T-helper 1 cell treated with Interleukin-12 subunit alpha and Interleukin-12 subunit beta and Interleukin-4 antibody, amounts not matched to agents 30 μg/mL and 1 μg/mL, for 36 hours (primary cell): ENCODE measurements around the gene ADAM33.

ENCODE experiments used
- H3K27ac Mint-ChIP-seq: one replicate; pipeline ENCODE4 v1.8.0; 2021; ENCODE audit warnings: mild to moderate bottlenecking, mixed read lengths
- H3K27me3 Mint-ChIP-seq: one replicate; pipeline ENCODE4 v1.8.0; 2021; ENCODE audit warnings: low read depth, mixed read lengths
- H3K36me3 Mint-ChIP-seq: one replicate; pipeline ENCODE4 v1.8.0; 2021; ENCODE audit warnings: low read depth, mixed read lengths
- H3K4me1 Mint-ChIP-seq: one replicate; pipeline ENCODE4 v1.8.0; 2021; ENCODE audit warnings: low read depth, mixed read lengths
- H3K4me3 Mint-ChIP-seq: one replicate; pipeline ENCODE4 v1.8.0; 2021; ENCODE audit warnings: mild to moderate bottlenecking, moderate library complexity, mixed read lengths
- H3K9me3 Mint-ChIP-seq: one replicate; pipeline ENCODE4 v1.8.0; 2021; ENCODE audit warnings: mixed read lengths

ADAM33 gene

GRCh38 chr20:3701061-3701998, 19.5 kb upstream of the ADAM33 start:
- no peak overlapping the region for H3K4me3 Mint-ChIP-seq
- H3K27ac Mint-ChIP-seq, result no peak overlapping the region
- H3K4me1 Mint-ChIP-seq, result no peaks in the 10 kb centered on the region
- H3K9me3 Mint-ChIP-seq, result no peaks in the 10 kb centered on the region
- no peaks in the 10 kb centered on the region for H3K27me3 Mint-ChIP-seq
- no peaks in the 10 kb centered on the region for H3K36me3 Mint-ChIP-seq

- no peaks in the 10 kb centered on the region for H3K4me1 Mint-ChIP-seq
- H3K36me3 Mint-ChIP-seq, result no peaks in the 10 kb centered on the region
- no peak overlapping the region for H3K27ac Mint-ChIP-seq
These were observed 17.2 kb upstream of the ADAM33 start for GRCh38 chr20:3699037-3699436.

GRCh38 chr20:3698591-3699001, 16.8 kb upstream of the ADAM33 start:
- no peaks in the 10 kb centered on the region for H3K36me3 Mint-ChIP-seq
- H3K4me3 Mint-ChIP-seq, result no peak overlapping the region
- H3K27me3 Mint-ChIP-seq, result no peaks in the 10 kb centered on the region
- no peaks in the 10 kb centered on the region for H3K9me3 Mint-ChIP-seq
- H3K27ac Mint-ChIP-seq, result no peak overlapping the region
- H3K4me1 Mint-ChIP-seq, result no peaks in the 10 kb centered on the region

More at GRCh38 chr20:3699037-3699436, 17.2 kb upstream of the ADAM33 start:
- H3K4me3 Mint-ChIP-seq, result no peak overlapping the region
- no peaks in the 10 kb centered on the region for H3K27me3 Mint-ChIP-seq
- H3K9me3 Mint-ChIP-seq, result no peaks in the 10 kb centered on the region

GRCh38 chr20:3697588-3698305, 15.9 kb upstream of the ADAM33 start:
- Mint-ChIP-seq H3K27me3 (no peaks in the 10 kb centered on the region), H3K9me3 (no peaks in the 10 kb centered on the region), H3K4me1 (no peaks in the 10 kb centered on the region), H3K27ac (no peak overlapping the region), H3K36me3 (no peaks in the 10 kb centered on the region), H3K4me3 (no peak overlapping the region)

GRCh38 chr20:3696745-3697587, 15.2 kb upstream of the ADAM33 start:
- H3K4me1 Mint-ChIP-seq, result no peaks in the 10 kb centered on the region
- H3K27me3 Mint-ChIP-seq, result no peaks in the 10 kb centered on the region
- no peaks in the 10 kb centered on the region for H3K9me3 Mint-ChIP-seq
- H3K27ac Mint-ChIP-seq, result no peak overlapping the region
- no peaks in the 10 kb centered on the region for H3K36me3 Mint-ChIP-seq
- no peak overlapping the region for H3K4me3 Mint-ChIP-seq

GRCh38 chr20:3696200-3696599, 14.4 kb upstream of the ADAM33 start:
- Mint-ChIP-seq H3K27ac (no peak overlapping the region), H3K4me3 (no peak overlapping the region), H3K4me1 (no peaks in the 10 kb centered on the region), H3K9me3 (no peaks in the 10 kb centered on the region), H3K36me3 (no peaks in the 10 kb centered on the region), H3K27me3 (no peaks in the 10 kb centered on the region)

- no peaks in the 10 kb centered on the region for H3K36me3 Mint-ChIP-seq
- no peaks in the 10 kb centered on the region for H3K27me3 Mint-ChIP-seq
- no peak overlapping the region for H3K4me3 Mint-ChIP-seq
- H3K27ac Mint-ChIP-seq, result no peak overlapping the region
- H3K9me3 Mint-ChIP-seq, result no peaks in the 10 kb centered on the region
- no peaks in the 10 kb centered on the region for H3K4me1 Mint-ChIP-seq
These were observed 13.1 kb upstream of the ADAM33 start for GRCh38 chr20:3694864-3695263.

- no peaks in the 10 kb centered on the region for H3K4me1 Mint-ChIP-seq
- H3K36me3 Mint-ChIP-seq, result no peaks in the 10 kb centered on the region
- H3K4me3 Mint-ChIP-seq, result no peak overlapping the region
- no peaks in the 10 kb centered on the region for H3K9me3 Mint-ChIP-seq
- H3K27me3 Mint-ChIP-seq, result no peaks in the 10 kb centered on the region
- H3K27ac Mint-ChIP-seq, result no peak overlapping the region
These were observed 11.6 kb upstream of the ADAM33 start for GRCh38 chr20:3693376-3693775.

GRCh38 chr20:3692706-3693294, 11.0 kb upstream of the ADAM33 start:
- Mint-ChIP-seq H3K27me3 (no peaks in the 10 kb centered on the region), H3K9me3 (no peaks in the 10 kb centered on the region), H3K27ac (no peak overlapping the region)

GRCh38 chr20:3691897-3692296, 10.1 kb upstream of the ADAM33 start:
- H3K4me1 Mint-ChIP-seq, result no peaks in the 10 kb centered on the region
- H3K9me3 Mint-ChIP-seq, result no peaks in the 10 kb centered on the region
- no peak overlapping the region for H3K4me3 Mint-ChIP-seq
- no peaks in the 10 kb centered on the region for H3K36me3 Mint-ChIP-seq
- no peak overlapping the region for H3K27ac Mint-ChIP-seq
- peaks cover 3% of the 10 kb centered on the region for H3K27me3 Mint-ChIP-seq

More at GRCh38 chr20:3692706-3693294, 11.0 kb upstream of the ADAM33 start:
- H3K4me1 Mint-ChIP-seq, result no peaks in the 10 kb centered on the region
- no peaks in the 10 kb centered on the region for H3K36me3 Mint-ChIP-seq
- H3K4me3 Mint-ChIP-seq, result no peak overlapping the region

GRCh38 chr20:3691306-3691705, 9.5 kb upstream of the ADAM33 start:
- H3K4me1 Mint-ChIP-seq, result no peaks in the 10 kb centered on the region
- no peaks in the 10 kb centered on the region for H3K9me3 Mint-ChIP-seq
- no peak overlapping the region for H3K4me3 Mint-ChIP-seq
- no peaks in the 10 kb centered on the region for H3K36me3 Mint-ChIP-seq
- H3K27me3 Mint-ChIP-seq, result peaks cover 7% of the 10 kb centered on the region
- no peak overlapping the region for H3K27ac Mint-ChIP-seq

- Mint-ChIP-seq H3K27me3 (peaks cover 11% of the 10 kb centered on the region), H3K4me1 (no peaks in the 10 kb centered on the region), H3K36me3 (no peaks in the 10 kb centered on the region), H3K9me3 (no peaks in the 10 kb centered on the region), H3K4me3 (no peak overlapping the region), H3K27ac (no peak overlapping the region)
These were observed 8.6 kb upstream of the ADAM33 start for GRCh38 chr20:3690413-3690812.

- H3K4me3 Mint-ChIP-seq, result no peak overlapping the region
- H3K4me1 Mint-ChIP-seq, result no peaks in the 10 kb centered on the region
- no peak overlapping the region for H3K27ac Mint-ChIP-seq
- H3K36me3 Mint-ChIP-seq, result no peaks in the 10 kb centered on the region
- H3K9me3 Mint-ChIP-seq, result no peaks in the 10 kb centered on the region
- H3K27me3 Mint-ChIP-seq, result peaks cover 14% of the 10 kb centered on the region
These were observed 8.2 kb upstream of the ADAM33 start for GRCh38 chr20:3689978-3690377.

GRCh38 chr20:3687655-3688054, 5.8 kb upstream of the ADAM33 start:
- H3K9me3 Mint-ChIP-seq, result no peaks in the 10 kb centered on the region
- no peak overlapping the region for H3K27ac Mint-ChIP-seq
- peaks cover 34% of the 10 kb centered on the region for H3K27me3 Mint-ChIP-seq
- H3K4me1 Mint-ChIP-seq, result no peaks in the 10 kb centered on the region
- H3K4me3 Mint-ChIP-seq, result no peak overlapping the region
- no peaks in the 10 kb centered on the region for H3K36me3 Mint-ChIP-seq
